Measurements from ENCODE around the gene SCRN1. TPM values are rescaled to one million over a fixed set of nuclear protein-coding genes. Genes with fewer than 3 reads are reported as not detected.

Gene SCRN1
- total RNA-seq, 6 donors from 2014 or later, result 13.3 to 45.5 (median 30.5) TPM

- Histone ChIP-seq H3K27ac (no peak overlapping the region), H3K27me3 (no peaks in the 10 kb centered on the region), H3K36me3 (peaks cover 0 to 13% (median 5%) of the 10 kb centered on the region in 4 donors), H3K4me1 (no peaks in the 10 kb centered on the region), H3K9me3 (no peaks in the 10 kb centered on the region), H3K4me3 (no peak overlapping the region)
- TF ChIP-seq CTCF (IDR thresholded peaks at IDR 0.05) (no peak), POLR2A (IDR thresholded peaks at IDR 0.05) (no peak), POLR2AphosphoS5 (IDR thresholded peaks at IDR 0.05) (no peak), EP300 (IDR thresholded peaks at IDR 0.05) (no peak)
- no peak for ATAC-seq (ENCODE audit: low FRiP score in 2 of 2)
- DNase-seq, result no peak
- 87 to 88% methylated on average over 6 of the region's 6 CpGs for WGBS, 2 donors
These were observed 20.4 kb upstream of the SCRN1 start for GRCh38 chr7:30010021-30010420.

DNA sequence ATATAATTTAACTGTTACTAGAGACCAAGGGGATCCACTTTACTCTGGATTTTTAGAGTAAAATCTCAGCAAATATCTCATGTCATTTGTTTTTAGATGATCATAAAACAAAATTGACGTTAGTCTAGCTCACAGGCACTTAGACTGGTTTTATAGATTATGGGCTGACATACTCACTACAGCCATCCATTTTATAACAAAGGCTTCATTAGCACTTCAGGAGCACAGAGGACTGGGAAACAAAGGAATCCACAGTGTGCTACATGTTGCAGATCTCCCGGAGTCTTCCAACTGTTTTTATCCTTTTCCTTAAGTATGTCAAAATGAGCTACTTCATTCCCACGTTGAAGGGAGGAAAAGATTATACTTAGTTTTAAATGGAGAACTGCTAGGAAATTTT lies 15.9 kb upstream of the SCRN1 start:
- no peak for DNase-seq
- TF ChIP-seq CTCF (IDR thresholded peaks at IDR 0.05) (no peak), POLR2AphosphoS5 (IDR thresholded peaks at IDR 0.05) (no peak), POLR2A (IDR thresholded peaks at IDR 0.05) (no peak), EP300 (IDR thresholded peaks at IDR 0.05) (no peak)
- H3K36me3 ChIP-seq, result no peaks in the 10 kb centered on the region
- no peak overlapping the region for H3K27ac ChIP-seq
- ATAC-seq (ENCODE audit: low FRiP score in 2 of 2), result no peak
- H3K4me3 ChIP-seq, result no peak overlapping the region
- no peaks in the 10 kb centered on the region for H3K4me1 ChIP-seq
- WGBS, 2 donors, result 55 to 67% methylated on average over 3 of the region's 3 CpGs
- no peaks in the 10 kb centered on the region for H3K27me3 ChIP-seq
- no peaks in the 10 kb centered on the region for H3K9me3 ChIP-seq

GRCh38 chr7:30003098-30003497 lies 13.5 kb upstream of the SCRN1 start:
- no peaks in the 10 kb centered on the region for H3K9me3 ChIP-seq
- WGBS, 2 donors, result 62 to 68% methylated on average over 6 of the region's 6 CpGs
- DNase-seq, result no peak
- no peak overlapping the region for H3K27ac ChIP-seq
- no peaks in the 10 kb centered on the region for H3K4me1 ChIP-seq
- H3K4me3 ChIP-seq, result no peak overlapping the region
- H3K36me3 ChIP-seq, result no peaks in the 10 kb centered on the region
- no peaks in the 10 kb centered on the region for H3K27me3 ChIP-seq
- ATAC-seq (ENCODE audit: low FRiP score in 2 of 2), result no peak
- TF ChIP-seq CTCF (IDR thresholded peaks at IDR 0.05) (no peak), POLR2A (IDR thresholded peaks at IDR 0.05) (no peak), POLR2AphosphoS5 (IDR thresholded peaks at IDR 0.05) (no peak), EP300 (IDR thresholded peaks at IDR 0.05) (no peak)

DNA sequence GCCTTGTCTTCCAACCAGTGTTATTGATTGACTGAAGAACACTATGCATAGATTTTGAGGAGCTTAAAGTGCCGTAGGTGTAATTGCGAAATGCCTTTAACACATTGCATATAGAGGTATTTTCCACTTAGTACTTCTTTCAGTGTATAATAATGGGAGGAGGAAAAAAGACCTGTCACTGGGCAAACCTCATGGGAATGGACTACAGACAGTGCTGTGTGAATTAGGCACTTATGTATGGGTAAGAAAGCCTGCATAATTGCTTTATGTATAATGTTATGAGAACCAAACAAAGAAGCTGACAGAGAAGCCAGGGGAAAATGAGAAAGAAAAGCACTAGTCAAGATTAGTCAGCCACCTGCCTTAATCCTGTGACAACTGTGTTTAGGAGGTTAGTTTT lies 12.4 kb upstream of the SCRN1 start:
- Histone ChIP-seq H3K9me3 (peaks cover 0 to under 1% (median 0%) of the 10 kb centered on the region in 4 donors), H3K27me3 (no peaks in the 10 kb centered on the region), H3K27ac (no peak overlapping the region), H3K36me3 (no peaks in the 10 kb centered on the region), H3K4me1 (no peaks in the 10 kb centered on the region), H3K4me3 (no peak overlapping the region)
- DNase-seq, result no peak
- no peak for ATAC-seq (ENCODE audit: low FRiP score in 2 of 2)
- 80 to 82% methylated on average over 2 of the region's 2 CpGs for WGBS, 2 donors
- no peak for TF ChIP-seq POLR2A (IDR thresholded peaks at IDR 0.05)
- TF ChIP-seq POLR2AphosphoS5 (IDR thresholded peaks at IDR 0.05), result no peak
- TF ChIP-seq CTCF (IDR thresholded peaks at IDR 0.05), result no peak
- no peak for TF ChIP-seq EP300 (IDR thresholded peaks at IDR 0.05)

- H3K4me1 ChIP-seq, result no peaks in the 10 kb centered on the region
- no peaks in the 10 kb centered on the region for H3K36me3 ChIP-seq
- H3K9me3 ChIP-seq, result peaks cover 3 to 11% (median 6%) of the 10 kb centered on the region in 4 donors
- TF ChIP-seq POLR2AphosphoS5 (IDR thresholded peaks at IDR 0.05), result no peak
- no peak for TF ChIP-seq CTCF (IDR thresholded peaks at IDR 0.05)
- no peak for TF ChIP-seq POLR2A (IDR thresholded peaks at IDR 0.05)
- TF ChIP-seq EP300 (IDR thresholded peaks at IDR 0.05), result no peak
- DNase-seq, result no peak
- no peaks in the 10 kb centered on the region for H3K27me3 ChIP-seq
- H3K27ac ChIP-seq, result no peak overlapping the region
- no peak overlapping the region for H3K4me3 ChIP-seq
- no peak for ATAC-seq (ENCODE audit: low FRiP score in 2 of 2)
These were observed 8.9 kb upstream of the SCRN1 start for GRCh38 chr7:29998489-29998888.
